MG63 (cell line): ENCODE measurements around the gene KHDC1L. TPM values are rescaled to one million over a fixed set of nuclear protein-coding genes. Genes with fewer than 3 reads are reported as not detected.
"Not testable (repeated sequence)": the region's sequence is repeated elsewhere in the genome, so short reads cannot be mapped to it uniquely, and the experiment has no call there.

Experiments
- DNase-seq: peaks from one replicate; pipeline ENCODE4 v3.0.0-alpha.2; 2020
- H3K27me3 ChIP-seq: fragments of 250-450 bp; sonication (Bioruptor Pico); 2 replicates; pipeline ENCODE4 v1.5.1; 2020; ENCODE audit warnings: mild to moderate bottlenecking, moderate library complexity
- H3K36me3 ChIP-seq: fragments of 250-450 bp; sonication (Bioruptor Pico); 2 replicates; pipeline ENCODE4 v1.5.1; 2020; ENCODE audit warnings: mild to moderate bottlenecking, moderate library complexity
- H3K4me3 ChIP-seq: fragments of 250-450 bp; sonication (Bioruptor Pico); 2 replicates; pipeline ENCODE4 v1.5.1; 2020; ENCODE audit warnings: mild to moderate bottlenecking, moderate library complexity
- H3K9me3 ChIP-seq: fragments of 250-450 bp; sonication (Bioruptor Pico); 2 replicates; pipeline ENCODE4 v1.5.1; 2020; ENCODE audit warnings: mild to moderate bottlenecking, moderate library complexity
- total RNA-seq: library from RNA; depleted of rRNA; stranded (reverse); fragments of >200 nt; shearing (Covaris generic); gene quantifications from 2 replicates; pipeline ENCODE4 v1.2.3, GENCODE V29; 2014; ENCODE audit warnings: low replicate concordance

The KHDC1L gene
- total RNA-seq, 1 experiment from 2014 or later, result not detected

- no peak for DNase-seq
Observed at GRCh38 chr6:73231986-73232391, 6.7 kb upstream of the KHDC1L start.

GRCh38 chr6:73227606-73228255, 2.4 kb upstream of the KHDC1L start:
- no peak for DNase-seq
- Histone ChIP-seq H3K4me3 (no peak overlapping the region), H3K9me3 (no peaks in the 10 kb centered on the region), H3K27me3 (no peaks in the 10 kb centered on the region), H3K36me3 (no peaks in the 10 kb centered on the region)

More at GRCh38 chr6:73231986-73232391, 6.7 kb upstream of the KHDC1L start:
- H3K36me3 ChIP-seq, result no peaks in the 10 kb centered on the region
- H3K4me3 ChIP-seq, result no peak overlapping the region
- no peaks in the 10 kb centered on the region for H3K9me3 ChIP-seq
- no peaks in the 10 kb centered on the region for H3K27me3 ChIP-seq

GRCh38 chr6:73216859-73217258, 8.4 kb downstream of the KHDC1L start:
- Histone ChIP-seq H3K36me3 (no peaks in the 10 kb centered on the region), H3K9me3 (no peaks in the 10 kb centered on the region), H3K4me3 (no peak overlapping the region), H3K27me3 (no peaks in the 10 kb centered on the region)
- no peak for DNase-seq

- no peak for DNase-seq
- Histone ChIP-seq H3K36me3 (no peaks in the 10 kb centered on the region), H3K9me3 (no peaks in the 10 kb centered on the region), H3K4me3 (no peak overlapping the region), H3K27me3 (no peaks in the 10 kb centered on the region)
Observed at GRCh38 chr6:73209117-73209516, 16.2 kb downstream of the KHDC1L start.

GRCh38 chr6:73207221-73207837, 18.0 kb downstream of the KHDC1L start:
- no peaks in the 10 kb centered on the region for H3K27me3 ChIP-seq
- DNase-seq, result no peak
- H3K4me3 ChIP-seq, result no peak overlapping the region
- H3K9me3 ChIP-seq, result no peaks in the 10 kb centered on the region
- no peaks in the 10 kb centered on the region for H3K36me3 ChIP-seq

- Histone ChIP-seq H3K9me3 (no peaks in the 10 kb centered on the region), H3K36me3 (no peaks in the 10 kb centered on the region), H3K27me3 (no peaks in the 10 kb centered on the region), H3K4me3 (no peak overlapping the region)
- DNase-seq, result no peak
Observed at GRCh38 chr6:73204252-73204651, 21.0 kb downstream of the KHDC1L start.

GRCh38 chr6:73203098-73203497, 22.2 kb downstream of the KHDC1L start:
- Histone ChIP-seq H3K36me3 (no peaks in the 10 kb centered on the region), H3K27me3 (no peaks in the 10 kb centered on the region), H3K9me3 (no peaks in the 10 kb centered on the region), H3K4me3 (no peak overlapping the region)
- no peak for DNase-seq

GRCh38 chr6:73200735-73201134, 24.6 kb downstream of the KHDC1L start:
- H3K27me3 ChIP-seq, result no peaks in the 10 kb centered on the region
- H3K9me3 ChIP-seq, result no peaks in the 10 kb centered on the region
- H3K4me3 ChIP-seq, result no peak overlapping the region
- no peaks in the 10 kb centered on the region for H3K36me3 ChIP-seq
- no peak for DNase-seq

- no peaks in the 10 kb centered on the region for H3K27me3 ChIP-seq
- no peaks in the 10 kb centered on the region; the same call in 1 of the 2 replicates for H3K36me3 ChIP-seq
- no peak overlapping the region for H3K4me3 ChIP-seq
- no peaks in the 10 kb centered on the region for H3K9me3 ChIP-seq
- no peak for DNase-seq
Observed at GRCh38 chr6:73200247-73200646, 25.0 kb downstream of the KHDC1L start.

- H3K4me3 ChIP-seq, result no peak overlapping the region
- no peaks in the 10 kb centered on the region for H3K9me3 ChIP-seq
- DNase-seq, result no peak
- no peaks in the 10 kb centered on the region; the same call in 1 of the 2 replicates for H3K36me3 ChIP-seq
- no peaks in the 10 kb centered on the region for H3K27me3 ChIP-seq
Observed at GRCh38 chr6:73194744-73195143, 30.6 kb downstream of the KHDC1L start.

- not testable (repeated sequence) for H3K9me3 ChIP-seq, DNase-seq, H3K27me3 ChIP-seq, H3K4me3 ChIP-seq, H3K36me3 ChIP-seq
Observed at GRCh38 chr6:73193302-73193701, 32.0 kb downstream of the KHDC1L start.

GRCh38 chr6:73182021-73182607, 43.2 kb downstream of the KHDC1L start:
- no peak overlapping the region for H3K4me3 ChIP-seq
- no peaks in the 10 kb centered on the region for H3K9me3 ChIP-seq
- no peak for DNase-seq
- H3K27me3 ChIP-seq, result no peaks in the 10 kb centered on the region
- H3K36me3 ChIP-seq, result no peaks in the 10 kb centered on the region

- Histone ChIP-seq H3K36me3 (no peaks in the 10 kb centered on the region), H3K9me3 (no peaks in the 10 kb centered on the region), H3K27me3 (no peaks in the 10 kb centered on the region), H3K4me3 (peak overlapping the region; percentile 28)
- peak; percentile 43 for DNase-seq
Observed at GRCh38 chr6:73180763-73181619, 44.3 kb downstream of the KHDC1L start.

GRCh38 chr6:73180076-73180738, 45.1 kb downstream of the KHDC1L start:
- Histone ChIP-seq H3K4me3 (no peak overlapping the region), H3K27me3 (no peaks in the 10 kb centered on the region)
- DNase-seq, result no peak

GRCh38 chr6:73177221-73177944, 47.9 kb downstream of the KHDC1L start:
- DNase-seq, result no peak

More at GRCh38 chr6:73180076-73180738, 45.1 kb downstream of the KHDC1L start:
- H3K9me3 ChIP-seq, result no peaks in the 10 kb centered on the region
- H3K36me3 ChIP-seq, result no peaks in the 10 kb centered on the region

GRCh38 chr6:73176057-73176456, 49.2 kb downstream of the KHDC1L start:
- H3K36me3 ChIP-seq, result no peaks in the 10 kb centered on the region
- no peak overlapping the region for H3K4me3 ChIP-seq
- no peaks in the 10 kb centered on the region for H3K27me3 ChIP-seq
- H3K9me3 ChIP-seq, result no peaks in the 10 kb centered on the region
- DNase-seq, result no peak

More at GRCh38 chr6:73177221-73177944, 47.9 kb downstream of the KHDC1L start:
- Histone ChIP-seq H3K27me3 (no peaks in the 10 kb centered on the region), H3K9me3 (no peaks in the 10 kb centered on the region), H3K4me3 (no peak overlapping the region), H3K36me3 (no peaks in the 10 kb centered on the region)
